GM21723 (cell line): ENCODE data around the gene TRAPPC11.
"Not testable (repeated sequence)": the region's sequence is repeated elsewhere in the genome, so short reads cannot be mapped to it uniquely, and the experiment has no call there.

Source experiments
- ATAC-seq: cut with Tn5 transposase; IDR thresholded peaks from one replicate; pipeline ENCODE4 v1.9.1; 2021; ENCODE audit warnings: mild to moderate bottlenecking, moderate library complexity; ENCODE audit not compliant: unreplicated experiment

Gene TRAPPC11

DNA sequence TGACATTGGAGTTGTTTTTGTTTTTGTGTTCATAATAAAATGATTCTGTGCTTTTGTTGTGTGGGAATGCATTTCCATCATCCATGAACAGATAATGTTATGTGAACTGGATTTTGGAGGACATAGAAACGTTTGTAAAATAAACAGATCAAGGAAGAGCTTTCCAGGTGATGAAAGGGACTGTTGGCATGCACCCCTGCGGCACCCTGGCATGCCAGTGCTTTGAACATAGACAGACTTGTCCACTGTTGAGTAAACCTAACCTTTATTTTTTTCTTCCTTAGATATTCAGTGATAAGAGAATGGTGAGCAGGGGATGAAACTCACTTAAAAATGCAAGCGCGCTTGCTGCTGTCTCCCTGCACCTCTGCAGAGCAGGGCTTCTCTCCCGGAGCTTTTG is 59.8 kb downstream of the TRAPPC11 start:
- ATAC-seq, result no peak

DNA sequence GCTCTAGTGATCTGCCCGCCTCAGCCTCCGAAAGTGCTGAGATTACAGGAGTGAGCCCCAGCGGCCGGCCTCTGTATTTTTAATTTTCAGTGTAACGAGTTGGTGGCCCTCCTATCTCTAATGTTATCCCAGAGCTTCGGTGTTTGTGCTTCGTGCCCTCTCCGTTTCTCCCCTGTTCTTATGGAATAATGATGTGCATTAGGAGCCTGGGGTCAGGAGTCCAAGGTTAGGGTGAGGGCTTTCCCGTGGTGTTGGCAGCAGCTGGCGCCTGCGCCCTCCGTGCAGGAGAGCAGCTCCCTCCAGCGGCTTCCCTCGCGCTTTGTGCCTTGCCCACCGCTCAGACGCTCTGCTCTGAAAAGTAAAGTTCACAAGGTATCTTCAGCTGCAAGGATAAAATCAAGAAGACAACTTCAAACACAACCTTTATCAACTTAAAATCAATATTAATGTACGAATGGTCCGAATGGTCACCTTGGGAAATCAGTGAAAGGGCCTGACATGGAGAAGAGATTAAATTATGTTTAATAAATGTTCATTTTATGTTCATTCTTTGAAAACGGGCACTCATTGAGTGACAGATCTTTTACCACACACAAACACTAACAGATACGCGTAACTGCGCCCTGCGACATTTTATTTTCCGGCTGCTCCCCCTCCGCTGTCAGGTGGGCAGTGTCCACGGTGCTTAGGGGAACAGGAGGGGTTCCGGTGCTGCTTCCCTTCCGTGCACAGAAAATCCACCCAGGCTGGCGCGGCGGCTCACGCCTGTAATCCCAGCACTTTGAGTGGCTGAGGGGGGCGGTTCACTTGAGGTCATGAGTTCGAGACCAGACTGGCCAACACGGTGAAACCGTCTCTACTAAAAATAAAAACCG is 62.4 kb downstream of the TRAPPC11 start:
- no peak for ATAC-seq

DNA sequence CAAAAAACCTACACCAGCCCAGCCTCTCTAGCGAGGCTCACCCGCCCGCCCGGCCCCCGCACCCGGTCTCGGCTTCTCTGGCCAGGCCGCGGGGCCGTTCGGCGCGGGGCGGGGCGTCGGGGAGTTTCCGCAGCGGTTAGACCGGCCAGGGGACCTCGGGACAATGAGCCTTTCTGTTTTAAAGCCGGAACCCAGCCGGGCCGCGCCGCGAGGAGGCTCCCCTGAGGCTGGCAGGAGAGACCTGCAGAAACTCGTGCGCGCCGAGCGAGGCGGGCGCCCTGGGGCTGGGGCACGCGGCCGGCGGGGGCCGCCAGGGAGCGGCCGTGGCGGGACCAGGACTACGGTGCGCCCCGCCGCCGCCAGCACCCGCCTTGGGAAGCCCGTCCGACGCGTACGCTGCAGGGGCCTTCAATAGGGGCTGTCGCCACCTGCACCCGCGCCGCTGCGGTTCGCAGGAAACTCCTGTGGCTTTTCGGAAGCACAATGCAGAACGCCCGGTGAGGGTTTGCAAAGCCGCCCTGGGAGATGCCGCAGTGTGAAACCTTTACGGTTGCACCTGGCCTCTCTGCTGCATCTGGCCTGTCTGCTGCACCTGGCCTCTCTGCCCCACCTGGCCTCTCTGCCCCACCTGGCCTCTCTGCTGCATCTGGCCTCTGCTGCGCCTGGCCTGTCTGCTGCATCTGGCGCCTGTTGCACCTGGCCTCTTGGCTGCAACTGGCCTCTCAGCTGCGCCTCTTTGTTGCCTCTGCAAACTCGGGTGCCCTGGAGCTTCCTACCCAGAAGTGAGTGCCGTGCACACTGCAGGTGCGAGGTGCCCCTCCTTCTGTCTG is 63.9 kb downstream of the TRAPPC11 start:
- peak; percentile 89 for ATAC-seq

DNA sequence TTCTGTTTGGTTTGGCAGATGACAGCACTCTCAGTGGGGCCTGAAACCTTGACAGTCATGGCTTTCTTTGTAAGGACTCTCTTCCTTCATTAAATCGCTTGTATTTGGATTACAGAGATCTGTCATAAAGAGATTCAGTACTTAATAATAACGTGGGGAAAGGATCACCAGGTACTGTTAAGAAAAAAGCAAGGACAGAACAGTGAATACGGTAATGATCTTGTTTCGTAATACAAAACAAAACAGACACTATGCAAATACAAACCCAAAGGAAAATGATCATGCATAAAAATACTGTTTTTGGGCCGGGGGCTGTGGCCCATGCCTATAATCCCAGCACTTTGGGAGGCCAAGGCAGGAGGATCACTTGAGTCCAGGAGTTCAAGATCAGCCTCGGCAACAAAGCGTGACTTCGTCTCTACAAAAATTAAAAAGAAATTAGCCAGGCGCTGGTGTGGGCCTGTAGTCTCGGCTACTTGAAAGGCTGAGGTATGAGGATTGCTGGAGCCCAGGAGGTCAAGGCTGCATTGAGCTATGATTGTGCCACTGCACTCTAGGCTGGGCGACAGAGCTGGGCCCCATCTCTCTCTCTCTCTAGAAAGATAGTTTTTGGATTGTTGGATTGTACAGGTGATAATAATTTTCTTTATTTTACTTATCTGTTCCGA is 64.6 kb downstream of the TRAPPC11 start:
- ATAC-seq, result no peak

DNA sequence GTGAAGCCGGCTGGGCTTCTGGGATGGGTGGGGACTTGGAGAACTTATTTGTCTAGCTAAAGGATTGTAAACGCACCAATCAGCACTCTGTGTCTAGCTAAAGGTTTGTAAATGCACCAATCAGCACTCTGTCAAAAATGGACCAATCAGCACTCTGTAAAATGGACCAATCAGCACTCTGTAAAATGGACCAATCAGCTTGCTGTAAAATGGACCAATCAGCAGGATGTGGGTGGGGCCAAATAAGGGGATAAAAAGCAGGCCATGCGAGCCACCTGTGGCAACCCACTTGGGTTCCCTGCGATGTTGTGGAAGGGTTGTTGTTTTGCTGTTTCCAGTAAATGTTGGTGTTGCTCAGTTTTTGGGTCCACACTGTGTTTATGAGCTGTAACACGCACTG is 66.5 kb downstream of the TRAPPC11 start:
- ATAC-seq, result not testable (repeated sequence)

DNA sequence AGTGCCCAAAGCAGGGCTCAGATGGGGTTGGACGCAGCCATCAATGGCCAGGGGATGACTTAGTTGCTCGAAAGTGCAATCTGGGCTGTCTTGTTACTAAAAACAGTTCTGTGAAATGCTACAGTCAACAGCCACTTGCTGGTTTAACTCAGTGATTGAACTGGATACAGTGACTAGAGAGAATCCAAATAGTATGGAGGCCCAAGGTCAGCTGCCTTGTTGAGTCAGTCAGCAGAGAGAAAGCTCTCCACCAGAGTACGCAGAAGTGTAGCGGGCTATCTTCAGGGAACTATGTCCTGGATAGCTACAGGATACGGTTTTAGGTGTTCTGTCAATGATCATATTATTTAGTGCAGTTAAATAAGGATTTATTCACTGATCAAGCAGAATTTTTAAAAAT is 68.4 kb downstream of the TRAPPC11 start:
- no peak for ATAC-seq

DNA sequence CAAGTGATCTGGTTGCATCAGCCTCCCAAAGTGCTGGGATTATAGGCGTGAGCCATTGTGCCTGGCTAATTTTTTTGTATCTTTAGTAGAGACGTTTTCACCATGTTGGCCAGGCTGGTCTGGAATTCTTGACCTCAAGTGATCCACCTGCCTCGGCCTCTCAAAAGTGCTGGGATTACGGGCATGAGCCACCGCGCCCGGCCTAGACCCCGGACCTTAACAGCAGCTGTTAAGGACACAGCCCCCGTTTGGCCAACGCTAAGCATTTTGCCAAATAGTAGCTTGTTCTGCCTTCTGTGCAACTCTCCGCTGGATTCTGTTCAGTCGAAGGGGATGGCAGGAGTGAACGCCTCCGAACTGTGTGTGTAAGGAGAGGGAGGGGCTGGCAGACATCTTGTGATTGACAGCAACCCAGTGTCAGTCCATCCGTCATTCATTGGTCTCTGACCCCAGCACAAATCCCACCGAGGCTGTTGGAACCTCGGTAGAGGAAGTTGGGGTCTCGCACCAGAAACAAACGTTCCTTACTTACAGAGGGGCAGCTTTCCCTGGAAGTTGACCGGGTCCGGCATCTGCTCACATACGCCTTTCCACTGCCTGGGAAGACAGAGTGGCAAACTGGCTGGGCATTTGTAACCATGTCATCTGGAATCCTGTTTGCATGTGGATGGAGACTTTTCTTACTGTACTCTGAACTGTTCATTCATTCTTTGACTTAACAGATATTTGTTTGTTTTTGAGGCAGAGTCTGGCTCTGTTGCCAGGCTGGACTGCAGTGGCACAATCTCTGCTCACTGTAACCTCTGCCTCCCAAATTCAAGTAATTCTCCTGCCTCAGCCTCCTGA is 69.4 kb downstream of the TRAPPC11 start:
- ATAC-seq, result no peak

DNA sequence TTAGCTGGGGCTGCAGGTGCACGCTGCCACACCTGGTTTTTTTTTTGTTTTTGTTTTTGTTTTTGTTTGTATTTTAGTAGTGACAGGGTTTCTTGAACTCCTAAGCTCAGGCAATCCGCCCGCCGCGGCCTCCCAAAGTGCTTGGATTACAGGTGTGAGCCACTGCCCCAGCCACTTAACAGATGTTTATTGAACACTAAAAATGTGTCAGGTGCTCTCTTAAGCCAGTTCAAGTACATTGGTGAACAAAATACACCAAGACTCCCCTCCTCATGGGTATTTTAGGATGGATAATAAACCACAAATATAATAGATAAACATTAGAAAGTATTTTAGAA is 69.9 kb downstream of the TRAPPC11 start:
- no peak for ATAC-seq

DNA sequence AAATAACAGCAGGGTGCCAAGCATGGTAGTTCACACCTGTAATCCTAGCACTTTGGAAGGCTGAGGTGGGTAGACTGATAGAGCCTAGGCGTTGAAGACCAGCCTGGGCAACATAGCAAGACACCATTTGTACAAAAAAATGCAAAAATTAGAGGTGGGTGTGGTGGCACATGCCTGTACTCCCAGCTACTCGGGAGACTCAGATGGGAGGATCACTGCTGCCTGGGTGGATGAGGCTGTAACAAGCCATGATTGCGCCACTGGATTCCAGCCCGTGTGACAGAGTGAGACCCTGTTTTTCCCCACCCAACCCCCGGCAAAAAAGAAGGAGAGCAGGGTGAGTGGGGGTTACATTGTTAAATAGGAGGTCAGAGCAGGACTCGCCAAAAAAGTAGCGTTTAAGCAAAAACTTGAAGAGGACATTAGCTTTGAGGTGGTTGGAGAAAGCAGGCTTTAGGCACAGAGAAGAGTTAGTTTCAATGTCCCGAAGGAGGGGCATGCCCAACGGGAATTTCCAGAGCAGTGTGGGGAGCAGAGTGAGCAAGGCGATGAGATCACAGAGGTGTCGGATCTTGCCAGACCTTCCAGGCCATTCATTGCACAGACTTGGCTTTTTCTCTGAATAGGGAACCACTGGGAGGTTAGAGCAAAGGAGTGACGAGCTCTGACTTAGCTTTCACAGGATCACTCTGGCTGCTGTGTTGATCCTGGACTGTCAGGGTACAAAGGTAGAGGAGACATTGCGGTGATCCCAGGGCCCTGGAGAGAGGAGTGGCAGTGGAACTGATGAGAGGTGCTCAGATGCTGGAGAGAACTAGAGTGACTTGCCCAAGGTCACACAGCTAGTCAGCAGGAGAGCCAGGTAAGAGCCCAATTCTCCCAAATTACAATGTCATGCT is 70.6 kb downstream of the TRAPPC11 start:
- no peak for ATAC-seq

DNA sequence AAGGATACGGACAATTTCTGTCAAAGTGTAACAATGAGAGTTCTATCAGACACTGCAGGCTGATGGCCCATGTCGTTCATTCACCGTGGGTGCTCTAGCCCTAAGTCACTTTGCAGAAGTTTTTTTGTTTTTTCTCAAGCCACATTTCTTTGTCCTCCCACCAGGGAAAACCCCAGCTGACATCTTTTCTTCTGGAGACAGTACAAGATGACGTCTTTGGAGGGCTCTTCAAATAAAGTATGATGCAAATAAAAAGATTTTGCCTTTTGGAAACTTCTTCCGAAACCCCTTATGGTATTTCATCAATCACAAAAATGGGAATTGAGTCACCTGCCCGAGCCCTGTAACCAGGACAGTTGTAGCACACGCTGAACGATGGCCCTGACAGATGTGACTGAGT is 73.2 kb downstream of the TRAPPC11 start:
- no peak for ATAC-seq

DNA sequence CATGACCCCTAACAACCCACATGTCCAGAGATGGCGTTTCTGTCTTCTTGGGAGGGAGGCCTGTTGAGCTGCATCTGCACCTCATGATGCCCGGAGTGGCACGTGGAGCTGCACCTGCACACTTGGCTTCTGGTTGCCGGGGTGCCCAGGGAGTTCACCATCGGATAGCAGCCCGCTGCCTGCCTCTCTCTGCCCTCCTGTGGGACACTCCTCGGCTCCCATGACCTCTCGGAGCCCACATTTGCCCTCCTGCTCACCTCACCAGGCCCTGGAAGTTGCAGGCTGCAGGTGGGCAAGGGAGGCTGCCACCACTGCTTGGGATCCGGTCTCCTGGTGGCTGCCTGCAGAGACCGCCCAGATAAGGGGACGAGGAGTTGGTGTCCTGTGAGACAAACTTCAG is 74.1 kb downstream of the TRAPPC11 start:
- no peak for ATAC-seq

DNA sequence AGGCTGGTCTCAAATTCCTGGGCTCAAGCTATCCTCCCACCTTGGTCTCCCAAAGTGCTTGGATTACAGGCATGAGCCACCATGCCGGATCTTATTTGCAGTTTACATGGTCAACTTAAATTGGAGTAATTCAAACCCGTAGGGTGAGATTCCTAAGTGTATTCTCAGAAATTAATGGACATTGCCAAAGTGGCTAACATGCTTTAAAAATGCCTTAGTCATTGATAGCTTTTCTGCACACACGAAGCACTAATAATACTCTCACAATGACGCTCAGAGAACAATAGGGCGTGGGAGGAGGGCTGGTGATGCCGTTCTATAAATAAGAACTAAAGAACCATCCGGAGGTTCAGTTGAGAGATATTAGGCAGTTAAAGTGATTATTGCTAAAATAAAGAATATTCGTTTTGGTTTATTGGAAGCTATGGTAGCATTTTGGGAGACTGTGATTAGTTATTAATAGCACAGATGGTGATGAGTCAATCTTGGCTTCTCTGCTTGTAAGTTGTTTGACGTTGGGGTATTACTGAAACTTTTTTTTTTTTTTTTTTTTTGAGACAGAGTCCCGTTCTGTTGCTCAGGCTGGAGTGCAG is 79.1 kb downstream of the TRAPPC11 start:
- ATAC-seq, result no peak

DNA sequence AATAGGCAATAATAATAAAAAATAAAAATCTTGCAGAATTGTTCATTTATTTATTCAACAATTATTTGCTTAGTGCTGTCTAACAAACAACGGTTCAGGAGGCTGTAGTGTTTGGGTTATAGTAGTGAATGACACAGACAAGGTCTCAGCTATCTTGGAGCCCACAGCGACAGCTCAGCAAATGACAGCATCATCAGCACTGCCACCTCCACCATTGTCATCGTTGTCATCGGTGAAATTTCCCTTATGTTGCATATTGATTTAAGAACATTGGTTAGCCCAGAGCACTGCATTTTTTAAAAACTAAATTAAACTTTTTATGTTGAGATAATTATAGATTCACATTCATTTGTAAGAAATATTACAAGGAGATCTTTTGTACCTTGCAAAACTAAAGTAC is 79.9 kb downstream of the TRAPPC11 start:
- ATAC-seq, result no peak

DNA sequence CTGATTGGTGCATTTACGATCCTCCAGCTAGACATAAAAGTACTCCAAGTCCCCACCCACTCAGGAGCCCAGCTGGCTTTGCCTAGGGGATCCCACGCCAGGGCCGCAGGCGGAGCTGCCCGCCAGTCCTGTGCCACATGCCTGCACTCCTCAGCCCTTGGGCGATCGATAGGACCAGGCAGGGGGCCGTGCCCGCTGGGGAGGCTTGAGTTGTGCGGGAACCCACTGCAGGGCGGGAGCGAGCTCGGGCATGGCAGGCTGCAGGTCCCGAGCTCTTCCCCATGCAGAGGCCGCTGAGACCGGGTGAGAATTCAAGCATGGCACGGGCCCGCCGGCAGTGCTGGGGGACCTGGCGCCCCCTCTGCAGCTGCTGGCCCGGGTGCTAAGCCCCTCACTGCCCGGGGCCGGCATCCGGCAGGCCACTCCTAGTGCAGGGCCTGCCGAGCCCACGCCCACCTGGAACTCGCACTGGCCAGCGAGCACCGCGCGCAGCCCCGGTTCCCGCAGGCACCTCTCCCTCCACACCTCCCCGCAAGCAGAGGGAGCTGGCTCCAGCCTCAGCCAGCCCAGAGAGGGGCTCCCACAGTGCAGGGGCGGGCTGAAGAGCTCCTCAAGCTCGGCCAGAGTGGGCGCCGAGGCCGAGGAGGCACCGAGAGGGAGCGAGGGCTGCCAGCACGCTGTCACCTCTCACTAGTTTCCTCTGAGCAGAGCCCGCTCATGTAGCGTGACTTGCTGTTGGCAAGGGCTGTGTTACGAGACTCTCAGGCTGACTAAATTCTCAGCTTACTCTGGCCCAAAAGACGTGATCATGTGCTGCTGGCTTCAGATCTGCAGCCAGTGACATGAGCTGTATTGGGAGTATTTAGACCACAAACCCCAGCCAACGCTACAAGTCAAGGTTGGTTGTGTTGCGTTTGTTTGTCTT is 87.5 kb downstream of the TRAPPC11 start:
- no peak for ATAC-seq

DNA sequence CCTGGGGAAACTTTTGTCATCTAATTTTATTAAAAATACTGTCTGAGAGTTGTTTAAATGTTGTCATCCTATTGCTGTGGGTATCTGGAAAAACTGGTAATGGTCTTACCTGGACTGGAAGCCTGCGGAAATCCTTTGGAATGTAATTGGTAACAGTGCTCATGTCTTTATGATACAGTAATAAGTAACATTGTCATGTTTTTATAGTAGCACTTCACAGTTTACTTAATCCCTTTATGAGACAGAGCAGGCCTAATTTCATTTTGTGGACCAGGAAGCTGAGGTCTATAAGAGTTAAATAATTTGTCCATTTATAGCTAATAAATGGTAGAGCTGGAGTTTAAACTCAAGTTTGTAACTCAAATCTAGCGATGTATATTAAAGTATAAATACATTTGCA is 88.3 kb downstream of the TRAPPC11 start:
- no peak for ATAC-seq

DNA sequence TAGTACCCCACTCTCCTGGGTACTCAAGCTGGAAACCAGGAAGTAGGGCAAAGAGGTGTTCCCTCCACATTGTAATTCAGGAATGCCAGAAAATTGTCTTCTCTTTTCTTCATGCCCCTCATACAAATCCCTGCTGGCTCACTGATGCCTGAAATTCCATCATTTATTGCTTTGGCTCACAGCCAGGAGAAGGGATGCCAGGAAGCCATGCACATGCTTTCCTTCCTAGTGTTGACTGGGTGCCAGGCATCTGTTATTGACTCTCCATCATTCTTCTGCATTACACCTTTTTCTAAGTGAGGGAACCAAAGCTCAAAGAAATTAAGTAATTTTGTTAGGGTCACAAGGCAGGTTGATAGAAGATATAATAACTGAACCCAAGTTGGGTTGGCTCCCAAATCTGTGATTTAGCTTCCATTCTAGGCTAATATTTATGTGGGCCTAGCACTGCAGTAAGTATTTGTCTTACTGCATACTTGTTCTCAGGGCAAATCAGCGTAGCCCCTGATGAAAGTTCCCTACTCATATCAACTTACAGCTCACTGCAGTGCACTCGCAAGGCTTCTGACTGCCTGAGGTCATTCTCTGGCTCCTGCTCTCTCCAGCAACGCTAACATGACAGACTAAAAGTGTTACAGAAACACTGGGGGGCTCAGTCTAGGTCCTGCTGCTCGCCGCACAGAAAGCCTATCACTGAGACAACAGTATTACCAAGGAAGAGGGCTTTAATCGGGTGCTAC is 89.0 kb downstream of the TRAPPC11 start:
- ATAC-seq, result no peak

DNA sequence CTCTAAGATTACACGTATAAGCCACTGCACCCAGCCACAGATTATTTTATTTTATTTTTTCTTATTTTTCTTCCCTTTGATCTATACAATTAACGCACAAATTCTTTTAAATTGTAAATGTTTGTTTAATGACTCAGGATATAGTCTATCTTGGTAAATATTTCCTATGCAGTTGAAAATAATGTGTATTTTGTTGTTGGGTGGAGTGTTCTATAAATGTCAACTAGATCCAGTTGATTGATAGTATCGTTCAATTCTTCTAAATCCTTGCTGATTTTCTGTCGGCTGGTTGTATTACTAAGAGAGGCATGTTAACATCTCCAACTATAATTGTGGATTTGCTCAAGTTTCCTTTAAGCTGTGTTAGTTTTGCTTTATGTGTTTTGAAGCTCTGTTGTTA is 92.0 kb downstream of the TRAPPC11 start:
- ATAC-seq, result no peak

DNA sequence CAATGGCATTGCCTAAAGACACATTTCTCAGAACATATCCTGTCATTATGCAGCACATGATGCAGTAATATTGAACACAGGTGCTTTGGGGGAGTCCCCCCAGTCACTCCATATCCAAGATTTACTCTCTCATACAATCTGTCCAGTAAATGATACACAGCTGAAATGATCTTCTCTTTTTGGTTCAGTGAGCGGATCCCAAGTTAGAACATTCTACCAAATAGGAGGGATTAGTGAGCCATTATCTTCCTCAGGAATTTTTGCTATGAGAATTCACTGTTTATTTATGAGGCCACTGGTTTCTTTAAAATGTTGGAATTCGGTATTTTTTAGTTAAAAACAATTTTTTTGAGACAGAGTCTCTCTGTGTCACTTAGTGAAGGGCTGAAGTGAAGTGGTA is 96.5 kb downstream of the TRAPPC11 start:
- no peak for ATAC-seq
